ENCODE measurements around the gene TRAF3.

TRAF3 gene

GRCh38 chr14:102811971-102812370 is 34.7 kb downstream of the TRAF3 start:
- no peak for TF ChIP-seq CTCF (IDR thresholded peaks at IDR 0.05; ENCODE audit: low read depth, low read length)
- DNase-seq (ENCODE audit: extremely low read depth, low read depth), result no peak

- no peak for TF ChIP-seq CTCF (IDR thresholded peaks at IDR 0.05; ENCODE audit: low read depth, low read length)
- DNase-seq (ENCODE audit: extremely low read depth, low read depth), result no peak
Measured at GRCh38 chr14:102813691-102814090, 36.4 kb downstream of the TRAF3 start.

DNA sequence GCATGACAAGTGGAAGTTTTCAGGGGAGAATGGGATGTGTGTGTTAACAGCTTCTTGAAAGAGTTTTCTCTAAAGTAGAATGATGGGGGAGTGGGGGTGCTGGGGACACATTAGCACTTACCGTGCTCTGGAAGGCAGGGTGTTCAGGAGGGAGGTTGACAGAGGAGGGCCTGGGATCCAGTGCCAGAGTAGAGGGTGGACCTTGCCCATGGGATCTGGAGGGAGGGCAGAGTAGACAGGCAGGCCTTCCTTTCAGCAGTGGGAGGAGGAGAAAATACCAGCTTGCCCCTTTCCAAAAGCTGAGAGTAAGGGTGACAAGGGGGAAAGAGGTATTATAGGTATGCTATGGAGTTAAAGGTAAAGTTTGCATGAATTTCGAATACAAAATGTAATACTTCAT is 40.1 kb downstream of the TRAF3 start:
- DNase-seq (ENCODE audit: extremely low read depth, low read depth), result no peak

GRCh38 chr14:102817942-102818940 is 41.0 kb downstream of the TRAF3 start:
- no peak for TF ChIP-seq CTCF (IDR thresholded peaks at IDR 0.05; ENCODE audit: low read depth, low read length)
- DNase-seq (ENCODE audit: extremely low read depth, low read depth), result no peak

More for the DNA sequence above, 40.1 kb downstream of the TRAF3 start:
- no peak for TF ChIP-seq CTCF (IDR thresholded peaks at IDR 0.05; ENCODE audit: low read depth, low read length)

- DNase-seq (ENCODE audit: extremely low read depth, low read depth), result no peak
- TF ChIP-seq CTCF (IDR thresholded peaks at IDR 0.05; ENCODE audit: low read depth, low read length), result no peak
Measured at GRCh38 chr14:102819176-102819628, 42.0 kb downstream of the TRAF3 start.

DNA sequence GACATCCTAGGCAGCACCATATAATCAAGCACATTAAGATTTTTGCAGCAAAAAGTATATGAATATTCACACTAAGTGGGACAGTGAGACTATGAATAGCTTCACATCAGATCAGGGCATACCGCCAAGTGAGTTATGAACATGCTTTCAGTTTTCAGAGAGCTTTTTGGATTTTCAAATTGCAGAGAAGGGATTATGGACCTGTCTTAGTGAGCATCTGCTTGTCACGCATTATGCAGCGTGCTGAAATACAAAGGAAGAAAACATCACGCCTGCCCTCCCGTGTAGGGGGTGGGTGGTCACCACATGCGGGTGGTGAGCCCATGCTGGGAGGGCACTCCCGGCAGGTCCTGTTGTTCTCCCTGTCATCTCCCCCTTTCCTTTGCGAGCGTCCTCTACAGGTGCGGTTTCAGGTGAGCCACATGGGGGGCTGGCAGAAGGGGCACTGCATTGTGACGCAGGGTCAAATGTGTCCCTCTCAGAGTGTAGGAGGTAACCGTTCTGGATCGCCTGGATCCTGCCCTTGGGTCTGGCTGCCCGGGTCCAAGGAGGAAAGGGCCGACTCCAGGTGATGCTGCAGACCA is 42.6 kb downstream of the TRAF3 start:
- TF ChIP-seq CTCF (IDR thresholded peaks at IDR 0.05; ENCODE audit: low read depth, low read length), result no peak
- no peak for DNase-seq (ENCODE audit: extremely low read depth, low read depth)

DNA sequence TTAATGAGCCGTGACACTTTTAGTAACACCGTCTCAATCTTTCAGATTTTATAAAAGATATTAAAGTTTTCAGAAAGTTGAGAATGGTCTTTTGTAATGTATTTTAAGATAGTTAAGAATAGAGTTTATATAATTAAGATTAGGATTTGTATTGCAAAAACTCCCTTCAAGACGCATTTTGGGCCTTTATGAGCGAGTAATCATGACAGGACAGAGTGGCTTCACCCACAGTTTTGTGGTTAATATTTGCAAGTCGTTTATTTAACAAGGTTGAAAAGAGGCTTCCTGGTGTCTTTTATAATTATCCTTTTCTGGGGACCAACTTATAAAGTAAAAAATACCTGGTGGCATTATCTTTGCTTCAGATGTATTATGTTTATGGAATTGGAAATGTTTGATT is 44.0 kb downstream of the TRAF3 start:
- no peak for TF ChIP-seq CTCF (IDR thresholded peaks at IDR 0.05; ENCODE audit: low read depth, low read length)
- no peak for DNase-seq (ENCODE audit: extremely low read depth, low read depth)
